Activated CD4-positive, alpha-beta T cell treated with anti-CD3 and anti-CD28 coated beads, Interleukin-10, Interleukin-2, amounts not matched to agents 100 ng/mL and 50 ng/mL, durations not matched to agents 16 hours and 8 hours (primary cell): ENCODE data around the gene RAB6B.

Experiments used
- DNase-seq: peaks from one replicate; pipeline ENCODE4 v3.0.0-alpha.2; 2020

The RAB6B gene

DNA sequence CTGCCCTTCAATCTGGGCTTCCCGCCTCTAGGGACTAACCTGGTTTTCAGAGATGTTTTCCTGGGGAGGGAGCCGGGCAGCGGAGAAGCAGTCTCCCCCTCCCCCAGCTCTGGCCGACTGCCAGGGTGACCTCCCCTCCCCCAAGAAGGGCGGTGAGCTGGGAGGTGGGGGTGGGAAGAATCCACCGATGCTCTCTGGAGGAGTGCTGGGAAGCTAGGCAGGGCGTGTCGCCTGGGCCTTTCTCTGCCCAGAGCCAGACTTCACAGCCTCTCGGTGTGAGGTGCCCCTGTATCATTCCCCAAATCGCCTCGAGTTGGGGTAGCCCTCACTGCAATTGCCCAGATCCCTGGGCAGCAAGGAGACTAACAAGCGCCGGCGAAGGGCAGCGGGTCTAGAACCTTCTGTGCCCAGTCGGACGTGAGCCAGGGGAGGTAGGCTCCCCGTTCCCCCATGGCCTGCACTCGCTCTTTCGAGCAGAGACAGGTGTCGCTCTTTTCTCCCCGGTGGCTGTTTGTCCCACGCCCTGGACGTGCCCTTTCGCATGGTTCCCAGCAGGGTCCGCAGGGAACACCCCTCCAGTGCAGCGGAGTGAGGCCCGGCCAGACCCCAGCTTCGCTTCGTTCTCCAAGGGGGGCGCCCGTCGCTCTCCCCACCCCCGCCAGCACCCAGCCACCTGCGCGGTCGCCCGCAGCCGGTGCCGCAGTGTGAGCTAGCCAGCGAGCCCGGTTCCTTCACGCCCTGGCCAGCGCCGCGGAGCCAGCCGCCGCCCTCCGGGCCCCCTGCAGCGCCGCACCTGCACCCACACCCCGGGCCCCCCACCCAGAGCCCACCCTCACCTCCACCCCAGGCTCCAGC, 1.1 kb downstream of the RAB6B start:
- DNase-seq = no peak

DNA sequence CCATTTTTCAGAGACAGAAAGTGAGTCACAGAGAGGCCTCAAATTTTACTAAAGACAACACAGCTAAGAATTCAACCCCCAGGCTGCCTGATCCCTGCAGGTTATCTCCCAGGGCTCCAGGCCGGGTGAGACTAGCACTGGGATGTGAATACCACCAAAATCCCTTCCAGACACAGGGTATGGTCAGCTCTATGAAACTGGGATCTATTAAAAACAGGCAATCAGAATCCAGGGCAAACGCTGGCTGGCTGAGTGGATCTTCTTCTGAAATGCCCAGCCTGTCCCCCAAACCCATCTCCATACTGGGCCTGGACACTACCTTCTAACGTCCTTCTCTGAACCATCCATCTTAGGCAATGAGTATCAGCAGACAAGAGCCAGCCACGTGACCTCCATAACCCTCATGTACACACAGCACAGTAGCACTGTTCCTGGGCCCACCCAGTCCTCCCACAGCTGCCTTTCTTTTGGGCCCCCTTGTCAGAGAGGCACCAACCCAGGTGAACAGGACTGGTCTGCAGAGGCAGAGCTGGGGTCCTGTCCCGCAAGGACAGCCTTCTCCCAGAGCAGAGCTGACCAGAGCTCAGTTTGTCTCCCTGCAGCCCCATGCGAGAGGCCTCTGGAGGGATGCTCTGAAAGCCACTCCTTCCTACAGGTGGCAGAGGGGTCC, 1.9 kb downstream of the RAB6B start:
- no peak for DNase-seq

DNA sequence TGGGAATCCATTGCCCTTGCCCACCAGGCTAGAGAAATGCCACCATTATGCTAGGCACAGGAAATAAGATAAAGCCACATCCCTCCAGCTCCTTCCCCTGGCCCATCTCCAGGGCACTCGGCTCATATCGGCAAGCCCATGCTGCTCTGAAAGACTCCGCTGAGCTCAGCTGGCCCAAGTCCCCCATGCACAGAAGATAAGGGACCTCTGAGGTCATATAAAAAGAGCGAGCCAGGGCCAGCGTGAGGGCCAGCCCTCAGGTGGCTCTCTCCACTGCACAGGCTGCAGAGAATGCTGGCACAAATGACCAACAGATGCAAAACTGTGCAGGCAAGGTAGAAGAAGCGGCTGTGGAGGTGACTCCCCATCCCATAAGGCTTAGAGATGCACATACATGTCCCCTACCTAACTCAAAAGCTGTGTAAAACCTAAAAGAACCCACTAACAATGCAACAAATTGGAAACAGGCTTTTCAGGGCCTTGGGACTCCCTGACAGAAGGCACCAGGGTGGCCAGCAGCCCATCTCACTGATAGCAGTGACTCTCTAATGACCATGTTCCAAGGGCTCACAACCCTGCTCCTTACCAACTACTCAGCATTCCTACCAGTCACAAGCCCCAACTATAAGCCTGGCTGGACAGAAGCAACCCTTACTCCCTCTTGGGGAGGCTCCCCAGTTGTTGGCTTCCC, 3.0 kb downstream of the RAB6B start:
- DNase-seq = no peak

DNA sequence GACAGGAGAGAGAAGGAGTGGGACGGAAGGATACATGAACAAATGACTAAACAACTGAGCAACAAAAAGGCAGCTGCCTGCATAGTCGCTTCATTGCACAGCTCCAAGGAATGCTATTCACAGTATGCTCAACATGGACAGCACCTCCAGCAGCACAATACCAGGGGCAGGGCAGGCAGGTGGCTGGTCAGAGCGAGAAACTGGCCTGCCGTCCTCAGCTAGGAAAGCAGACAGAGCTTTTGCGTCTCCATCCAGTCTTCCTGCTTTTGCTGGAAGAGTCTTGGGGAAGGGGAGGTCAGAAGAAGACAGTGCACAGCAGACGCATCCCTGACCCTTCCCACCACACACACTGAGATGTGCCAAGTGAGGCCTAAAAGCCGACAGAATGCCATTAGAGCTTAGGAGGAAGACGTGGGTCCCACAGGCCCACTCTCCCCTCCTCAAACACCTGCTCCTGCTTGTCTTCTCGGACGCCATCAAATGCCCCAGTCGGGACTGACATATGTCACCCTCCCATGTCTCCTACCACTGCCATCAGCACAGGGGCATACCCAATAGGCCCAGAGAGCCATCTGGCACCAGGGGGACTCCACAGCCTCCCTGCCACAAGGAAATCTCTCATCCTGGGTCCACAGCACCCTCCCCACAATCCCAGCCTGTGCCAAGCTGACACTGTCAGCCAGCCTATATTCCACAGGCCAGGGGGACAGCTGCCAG, 3.9 kb downstream of the RAB6B start:
- DNase-seq = no peak

DNA sequence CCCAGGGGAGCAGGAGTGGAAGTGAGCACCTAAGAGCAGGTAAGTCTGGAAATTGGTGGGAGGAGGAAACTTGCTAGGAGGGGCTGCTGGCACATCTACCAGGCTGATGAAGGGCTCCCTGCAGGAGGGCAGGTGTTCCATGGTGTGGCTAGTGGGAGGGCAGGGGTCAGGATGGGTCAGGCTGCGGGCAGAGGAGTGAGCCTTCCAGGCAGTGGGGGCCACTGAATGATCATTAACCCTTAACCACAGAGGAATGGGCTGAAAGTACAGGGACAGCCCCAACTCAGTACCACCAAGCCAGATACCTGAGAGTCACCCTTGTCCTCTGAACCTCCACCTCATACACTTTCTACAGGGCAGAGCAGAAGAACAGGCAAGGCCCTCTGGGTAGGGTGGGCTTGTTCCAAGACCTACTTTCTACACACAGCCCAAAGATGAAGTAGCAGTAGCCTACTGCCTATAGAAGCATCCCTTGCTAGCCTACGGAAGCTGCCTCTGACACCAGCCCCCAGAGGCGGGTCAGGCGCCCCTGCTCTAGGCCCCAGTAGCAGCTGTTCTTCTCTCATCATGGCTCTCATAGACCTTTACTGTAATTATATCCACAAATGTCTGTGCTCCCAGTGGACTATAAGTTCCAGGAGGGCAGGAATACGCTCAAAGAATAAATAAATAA, 4.6 kb downstream of the RAB6B start:
- no peak for DNase-seq

DNA sequence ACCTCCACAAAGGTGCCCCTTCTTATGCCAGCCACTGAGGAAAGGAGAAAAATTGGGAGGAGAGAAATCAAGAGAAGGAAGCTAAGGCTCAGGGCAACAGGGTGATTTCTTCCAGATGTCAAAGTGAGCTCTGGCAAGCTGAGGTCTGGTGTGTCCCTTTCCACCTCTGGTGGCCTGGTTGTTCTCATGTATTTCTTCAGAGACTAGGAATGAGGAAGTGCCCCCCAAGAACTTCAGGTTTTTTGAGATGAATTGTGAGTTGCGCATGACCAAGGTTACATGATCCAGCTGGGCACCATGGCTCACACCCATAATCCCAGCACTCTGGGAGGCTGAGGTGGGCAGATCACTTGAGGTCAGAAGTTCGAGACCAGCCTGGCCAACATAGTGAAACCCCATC, 5.6 kb downstream of the RAB6B start:
- DNase-seq = no peak

DNA sequence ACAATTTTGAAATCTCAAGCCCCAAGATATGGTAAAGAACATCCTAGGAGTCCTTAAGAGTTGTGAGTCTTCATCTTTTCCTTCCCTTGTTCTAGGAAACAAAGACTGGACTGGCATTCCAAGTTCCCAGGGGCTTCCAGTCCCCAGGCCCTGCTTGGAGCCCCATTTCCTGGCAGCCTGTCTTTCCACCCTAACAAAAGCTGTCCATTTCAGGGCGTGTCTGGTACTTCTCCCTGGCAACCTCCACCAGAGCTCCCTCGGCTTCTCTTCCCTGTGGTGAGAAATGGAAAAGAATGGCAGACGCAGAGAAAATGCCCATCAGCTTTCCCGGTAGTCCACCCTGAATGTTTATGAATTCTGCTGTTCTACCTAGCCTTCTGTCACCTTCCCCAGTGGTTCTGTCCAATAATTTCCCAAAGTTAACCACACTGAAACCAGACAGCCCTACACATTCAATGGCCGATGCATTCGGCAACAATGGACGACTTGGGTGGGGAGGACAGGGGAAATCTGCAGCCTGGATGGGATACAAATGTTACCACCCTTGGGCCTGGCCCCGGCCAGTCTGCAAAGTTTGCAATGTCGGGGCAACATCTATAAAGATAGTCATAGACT, 6.8 kb downstream of the RAB6B start:
- no peak for DNase-seq

DNA sequence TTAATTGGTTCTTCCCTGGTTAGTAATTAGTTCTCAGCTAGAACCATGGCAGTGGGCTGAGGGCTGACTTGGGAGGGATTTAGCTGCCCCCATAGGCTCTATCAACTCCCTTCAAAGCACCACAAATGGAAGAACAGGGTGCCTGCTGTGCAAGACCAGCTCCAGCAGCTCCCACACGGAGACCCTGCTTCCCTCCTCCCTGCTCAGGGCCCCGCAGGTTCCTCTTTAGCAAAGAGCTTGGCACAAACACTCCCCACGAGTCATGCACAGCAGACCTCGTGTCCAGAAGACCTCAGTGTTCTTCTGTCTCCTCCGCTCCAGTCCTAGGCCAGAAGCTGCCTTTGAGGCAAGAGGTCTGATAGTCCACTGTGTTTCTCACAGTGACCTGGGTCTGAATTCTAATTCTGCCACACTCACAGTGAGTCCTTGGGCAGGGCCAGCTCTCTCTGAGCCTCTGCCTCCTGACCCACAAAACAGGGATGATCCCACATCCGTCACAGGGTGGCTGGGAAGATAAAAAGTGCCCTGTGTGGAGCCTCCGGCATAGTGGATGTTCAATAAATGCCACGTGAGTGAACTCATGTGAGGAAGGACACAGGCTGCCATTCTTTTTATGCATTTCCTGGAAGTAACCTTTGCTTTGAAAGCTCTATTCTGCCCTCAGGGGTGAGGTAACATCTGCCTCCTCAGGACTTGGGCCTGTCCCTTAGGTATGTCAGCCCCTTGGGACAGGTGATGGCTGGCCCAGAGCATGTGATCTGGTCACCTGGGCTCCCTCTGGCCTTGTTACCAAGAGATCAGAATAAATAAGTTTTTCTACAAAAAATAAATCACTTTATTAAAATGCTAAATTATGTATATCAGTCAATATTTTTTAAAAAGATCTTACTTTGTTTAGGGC, 7.6 kb downstream of the RAB6B start:
- no peak for DNase-seq

DNA sequence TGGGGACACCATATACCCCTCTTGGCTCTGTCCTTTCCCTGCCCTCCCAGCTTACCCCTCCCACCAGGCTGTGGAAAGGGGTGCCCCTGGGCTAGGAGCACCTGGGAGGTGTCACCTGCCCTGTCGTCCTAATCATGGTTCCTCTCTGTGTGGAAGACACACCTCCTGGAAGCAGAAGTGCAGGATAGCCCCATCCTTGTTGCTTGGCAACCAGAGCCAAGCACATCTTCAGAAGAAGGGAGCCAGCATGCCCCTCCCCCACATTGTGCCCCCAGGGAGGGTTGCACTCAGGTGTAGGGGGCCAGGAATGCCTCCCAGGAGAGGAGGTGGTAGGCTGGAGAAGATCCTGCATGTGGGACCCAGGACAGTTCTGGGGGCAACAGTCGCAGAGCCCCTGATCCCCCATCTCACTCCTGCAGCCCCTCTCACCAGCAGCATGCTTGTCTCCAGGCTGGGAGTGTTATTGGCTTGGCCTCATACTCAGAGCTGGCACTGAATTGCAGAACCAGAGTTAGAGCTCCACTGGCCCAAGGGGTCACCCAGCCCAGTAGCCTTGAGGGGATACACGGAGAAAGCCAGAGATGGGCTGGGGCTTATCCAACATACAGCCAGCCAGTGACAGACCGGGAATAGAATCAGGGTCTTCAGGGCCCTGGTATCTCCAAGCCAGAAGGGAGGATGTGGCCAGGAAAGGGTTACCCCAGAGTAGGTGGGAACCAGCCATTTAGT, 8.4 kb downstream of the RAB6B start:
- no peak for DNase-seq

DNA sequence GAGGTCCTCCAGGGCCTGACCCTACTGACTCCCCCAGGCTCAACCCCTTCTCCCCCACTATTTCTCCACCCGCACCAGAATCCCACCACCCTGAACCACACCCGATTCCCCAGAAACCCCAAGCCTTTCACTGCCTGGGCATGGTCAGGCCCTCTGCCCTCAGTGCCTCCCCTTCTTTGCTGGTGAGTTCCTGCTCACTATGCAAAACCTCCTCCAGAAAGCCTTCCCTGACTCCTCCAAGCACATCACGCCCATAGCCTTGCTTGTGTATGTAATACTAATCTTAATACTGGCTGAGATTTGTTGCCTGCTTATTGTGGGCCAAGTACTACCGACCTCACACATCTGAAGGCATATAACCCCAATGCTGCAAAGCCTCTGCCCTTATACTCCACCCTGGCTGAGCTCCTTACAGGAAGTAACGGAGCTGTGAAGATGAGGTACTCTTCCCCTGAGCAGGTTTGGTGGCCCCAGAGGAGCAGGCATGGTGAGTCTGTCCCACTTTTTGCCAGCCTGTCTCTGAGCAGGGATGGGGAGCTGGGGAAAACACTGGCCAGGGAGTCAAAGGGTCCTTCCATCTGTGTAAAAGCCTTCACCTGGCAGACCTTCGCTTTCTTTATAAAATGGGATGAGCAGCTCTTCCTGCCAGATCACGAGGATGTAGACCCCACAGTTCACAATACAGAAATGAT, 9.5 kb downstream of the RAB6B start:
- DNase-seq = no peak

DNA sequence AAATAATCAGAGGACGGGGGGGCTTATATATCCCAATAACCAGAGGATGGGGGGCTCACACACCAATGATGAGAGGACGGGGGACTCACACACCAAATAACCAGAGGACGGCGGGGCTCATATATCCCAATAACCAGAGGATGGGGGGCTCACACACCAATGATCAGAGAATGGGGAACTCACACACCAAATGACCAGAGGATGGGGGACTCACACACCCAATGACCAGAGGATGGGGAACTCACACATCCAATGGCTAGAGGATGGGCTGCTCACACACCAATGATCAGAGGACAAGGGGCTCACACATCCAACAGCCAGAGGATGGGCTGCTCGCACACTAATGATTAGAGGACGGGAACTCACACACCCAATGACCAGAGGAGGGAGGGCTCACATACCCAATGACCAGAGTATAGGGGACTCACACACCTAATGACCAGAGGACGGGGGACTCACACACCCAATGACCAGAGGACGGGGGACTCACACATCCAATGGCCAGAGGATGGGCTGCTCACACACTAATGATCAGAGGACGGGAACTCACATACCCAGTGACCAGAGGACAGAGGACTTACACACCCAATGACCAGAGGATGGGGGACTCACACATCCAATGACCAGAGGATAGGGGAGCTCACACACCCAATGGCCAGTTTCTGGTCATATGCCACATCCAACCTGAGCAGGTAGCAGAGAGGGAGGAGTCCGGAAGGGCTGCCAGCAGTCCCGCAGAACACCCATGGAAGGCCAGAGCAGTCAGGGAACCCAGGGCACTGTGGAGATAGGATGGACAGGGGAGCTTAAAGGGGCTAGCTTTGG, 10.6 kb downstream of the RAB6B start:
- no peak for DNase-seq

DNA sequence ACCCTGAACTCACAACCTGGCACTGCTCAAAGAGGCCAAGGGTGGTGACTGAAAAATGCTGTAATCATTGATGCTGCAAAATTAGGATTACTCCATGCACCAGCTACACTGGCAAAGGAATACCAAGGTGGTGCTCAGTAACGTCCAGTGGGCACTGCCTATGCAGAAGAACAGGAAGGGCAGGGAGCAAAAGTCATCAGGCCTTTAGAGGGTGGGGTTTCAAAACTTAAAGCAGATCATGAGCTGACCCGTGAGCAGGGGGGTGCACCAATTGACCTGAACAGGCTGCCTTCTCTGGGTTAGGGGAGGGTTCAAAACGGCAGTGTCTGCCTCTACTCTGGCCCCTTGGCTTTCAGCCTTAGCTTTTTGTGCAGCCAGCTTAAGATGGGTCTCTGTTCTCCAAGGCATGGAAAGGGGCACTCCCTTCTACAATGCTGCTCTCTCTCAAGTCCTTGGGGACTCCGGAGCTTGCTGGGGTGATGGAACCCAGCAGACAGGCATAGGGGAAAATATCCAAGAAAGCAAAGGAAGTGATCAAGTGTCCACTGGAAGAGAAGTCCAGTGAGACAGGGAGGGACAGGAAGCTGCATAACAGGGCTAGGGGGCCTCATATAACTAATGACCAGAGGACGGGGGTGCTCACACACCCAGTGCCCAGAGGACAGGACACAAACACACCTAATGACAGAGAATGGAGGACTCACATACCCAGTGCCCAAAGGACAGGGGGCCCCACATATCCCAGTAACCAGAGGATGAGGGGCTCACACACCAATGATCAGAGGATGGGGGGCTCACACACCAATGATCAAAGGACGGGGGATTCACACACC, 11.4 kb downstream of the RAB6B start:
- DNase-seq = no peak

DNA sequence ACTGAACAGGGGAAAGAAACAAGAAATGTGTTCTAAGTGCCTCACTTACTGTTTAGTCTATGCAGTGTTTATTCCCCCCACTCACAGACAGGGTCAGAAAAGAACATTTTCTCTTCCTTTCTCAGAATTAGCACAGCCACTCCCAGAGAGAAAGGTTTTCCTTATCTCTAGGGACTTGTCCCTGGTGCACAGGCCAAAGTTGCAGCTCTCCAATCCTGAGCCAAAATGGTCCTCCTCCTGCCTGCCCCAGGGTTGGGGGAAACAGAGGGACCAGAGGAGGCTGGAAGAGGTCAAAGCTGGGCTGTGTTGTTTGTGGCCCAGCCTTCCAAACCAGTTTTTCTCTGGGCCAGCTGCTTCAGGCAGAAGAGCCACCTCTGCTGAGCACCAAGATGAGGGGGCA, 12.0 kb downstream of the RAB6B start:
- DNase-seq = no peak

DNA sequence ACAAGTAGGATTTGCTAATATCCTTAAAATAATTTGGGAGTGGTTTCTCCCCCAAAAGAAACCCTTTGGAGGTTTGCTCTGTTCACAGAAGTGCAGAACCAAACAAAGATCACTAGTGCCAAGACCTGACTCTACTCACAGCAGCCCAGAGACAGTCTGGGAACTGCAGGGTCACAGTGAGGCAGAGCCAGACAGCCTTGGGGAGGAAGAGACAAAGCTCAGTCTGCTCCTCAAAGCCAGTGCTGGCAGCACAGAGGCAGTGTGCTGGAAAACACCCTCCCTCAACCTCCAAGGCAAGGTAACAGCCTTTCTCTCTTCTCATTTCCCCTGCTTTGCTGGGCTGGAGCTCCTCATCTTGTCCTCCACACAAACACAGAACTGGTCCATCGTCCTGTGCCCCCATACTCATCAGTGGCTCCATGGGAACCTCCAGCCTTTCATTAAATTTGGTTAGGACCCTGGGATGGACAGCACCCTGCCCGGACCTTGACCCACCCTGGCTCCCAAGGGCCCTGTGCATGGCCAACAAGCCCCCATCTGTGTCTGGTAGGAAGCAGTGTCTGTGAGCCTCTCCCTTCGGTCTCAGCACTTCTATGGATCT, 12.6 kb downstream of the RAB6B start:
- DNase-seq = no peak

DNA sequence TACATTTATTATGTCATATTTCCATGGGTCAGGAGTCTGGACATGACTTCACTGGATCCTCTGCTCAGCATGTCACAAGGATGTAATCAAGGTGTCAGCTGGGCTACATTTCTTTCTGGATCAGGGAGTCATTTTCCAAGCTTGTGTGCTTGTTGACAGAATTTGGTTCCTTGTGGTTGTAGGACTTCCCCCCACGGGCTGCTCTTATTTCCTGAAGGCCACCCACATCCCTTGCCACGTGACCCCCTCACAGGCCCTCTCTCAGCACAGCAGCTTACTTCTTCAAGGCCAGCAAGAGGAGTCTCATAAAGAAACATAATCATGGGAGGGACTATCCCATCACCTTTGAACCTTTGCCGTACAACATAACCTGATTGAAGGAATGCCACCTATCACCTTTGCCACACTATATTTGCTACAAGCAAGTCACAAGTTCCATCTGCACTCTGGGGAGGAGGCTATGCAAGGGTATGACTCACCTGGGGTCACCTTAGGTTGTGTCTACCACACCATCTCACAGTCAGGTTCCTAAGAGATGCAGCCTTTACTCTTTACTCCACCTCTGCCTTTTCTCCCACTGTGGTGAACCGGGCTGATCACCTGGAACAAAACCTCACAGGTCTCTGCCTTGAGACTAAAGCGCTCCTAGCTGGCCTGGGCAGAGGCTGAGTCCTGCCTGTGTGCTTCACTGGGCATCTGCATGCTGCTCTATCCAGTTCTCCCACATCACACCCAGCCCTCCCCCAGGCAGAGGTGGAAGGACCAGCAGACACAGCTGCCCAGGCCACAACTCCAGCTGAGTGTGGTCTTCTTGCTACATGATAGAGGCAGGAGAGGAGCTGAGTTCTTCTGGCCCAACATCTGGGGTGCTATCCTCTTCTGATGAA, 13.5 kb downstream of the RAB6B start:
- DNase-seq = peak; percentile 21

DNA sequence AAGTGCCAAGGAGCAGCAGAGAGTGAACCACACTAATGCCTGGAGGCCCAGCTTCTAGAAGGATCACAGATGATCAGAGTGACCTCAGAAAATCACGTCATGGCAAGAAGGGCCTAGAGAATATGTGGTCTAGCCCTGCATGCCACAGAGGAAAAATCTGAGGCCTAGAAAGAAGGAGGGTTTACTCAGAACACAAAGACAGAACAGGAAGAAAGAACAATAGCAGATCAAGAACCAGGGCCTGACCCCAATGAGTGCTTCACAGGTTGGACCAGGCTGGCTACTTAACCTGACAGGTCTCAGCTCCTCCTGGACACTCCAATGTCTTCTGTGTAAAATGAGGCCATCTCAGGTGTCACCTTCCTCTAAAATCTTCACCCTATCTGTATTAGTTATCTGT, 14.2 kb downstream of the RAB6B start:
- DNase-seq = no peak
